Iris pigment epithelial cell (primary cell): Measurements from ENCODE around the gene RETREG1.
"Not testable (repeated sequence)": the region's sequence is repeated elsewhere in the genome, so short reads cannot be mapped to it uniquely, and the experiment has no call there.

ENCODE experiments used
- DNase-seq: peaks from one replicate; pipeline ENCODE4 v3.0.0-alpha.2; 2011; ENCODE audit warnings: low read depth

The RETREG1 gene, protein sequence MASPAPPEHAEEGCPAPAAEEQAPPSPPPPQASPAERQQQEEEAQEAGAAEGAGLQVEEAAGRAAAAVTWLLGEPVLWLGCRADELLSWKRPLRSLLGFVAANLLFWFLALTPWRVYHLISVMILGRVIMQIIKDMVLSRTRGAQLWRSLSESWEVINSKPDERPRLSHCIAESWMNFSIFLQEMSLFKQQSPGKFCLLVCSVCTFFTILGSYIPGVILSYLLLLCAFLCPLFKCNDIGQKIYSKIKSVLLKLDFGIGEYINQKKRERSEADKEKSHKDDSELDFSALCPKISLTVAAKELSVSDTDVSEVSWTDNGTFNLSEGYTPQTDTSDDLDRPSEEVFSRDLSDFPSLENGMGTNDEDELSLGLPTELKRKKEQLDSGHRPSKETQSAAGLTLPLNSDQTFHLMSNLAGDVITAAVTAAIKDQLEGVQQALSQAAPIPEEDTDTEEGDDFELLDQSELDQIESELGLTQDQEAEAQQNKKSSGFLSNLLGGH

GRCh38 chr5:16616536-16617273, at the start of gene RETREG1:
Gene RETREG1 (minus strand): TSS chr5:16616997. CDS start chr5:16616971, 26 bp downstream.
- DNase-seq, result peak; percentile 18

- no peak for DNase-seq
Observed at GRCh38 chr5:16666130-16666882, 49.5 kb upstream of the RETREG1 start.

- DNase-seq, result no peak
Observed at GRCh38 chr5:16665601-16666000, 48.8 kb upstream of the RETREG1 start.

- DNase-seq, result no peak
Observed at GRCh38 chr5:16664368-16664767, 47.6 kb upstream of the RETREG1 start.

DNA sequence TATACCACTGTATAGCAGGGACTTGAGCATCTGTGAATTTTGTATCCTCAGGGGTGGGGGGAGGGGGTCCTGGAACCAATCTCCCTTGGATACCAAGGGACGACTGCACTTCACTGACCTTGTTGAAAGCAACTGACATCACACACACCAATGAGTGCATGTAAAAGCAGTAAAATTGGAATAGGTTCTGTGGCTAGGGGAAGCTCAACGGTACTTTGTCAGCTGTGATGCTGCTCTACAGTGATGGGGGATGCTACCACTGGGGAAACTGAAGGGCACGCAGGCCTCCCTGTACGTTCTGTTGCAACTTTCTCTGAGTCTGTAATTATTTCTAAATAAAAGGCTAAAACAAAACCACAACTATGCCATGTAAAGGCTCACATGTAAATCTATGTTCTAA, 47.0 kb upstream of the RETREG1 start:
- no peak for DNase-seq

GRCh38 chr5:16661713-16662112, 44.9 kb upstream of the RETREG1 start:
- DNase-seq, result no peak

GRCh38 chr5:16660982-16661381, 44.2 kb upstream of the RETREG1 start:
- DNase-seq, result no peak

DNA sequence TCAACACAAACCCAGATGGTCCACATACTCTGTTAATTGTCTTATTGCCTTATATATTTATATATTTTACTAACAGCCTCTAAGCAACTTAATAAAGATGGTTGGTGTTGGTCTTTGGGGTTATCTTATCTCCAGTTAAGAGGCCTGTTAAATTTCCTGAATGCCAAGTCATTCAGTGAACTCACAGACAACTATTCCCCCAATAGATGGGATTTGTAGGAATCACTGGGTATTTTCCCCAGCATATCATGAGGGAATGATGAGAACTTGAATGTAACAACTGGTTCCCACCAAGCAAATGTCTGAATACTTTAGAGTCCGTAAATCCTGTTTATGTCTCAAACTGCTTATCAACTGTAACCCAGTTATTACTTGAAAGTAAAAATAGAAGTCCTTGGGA, 42.7 kb upstream of the RETREG1 start:
- DNase-seq, result no peak

DNA sequence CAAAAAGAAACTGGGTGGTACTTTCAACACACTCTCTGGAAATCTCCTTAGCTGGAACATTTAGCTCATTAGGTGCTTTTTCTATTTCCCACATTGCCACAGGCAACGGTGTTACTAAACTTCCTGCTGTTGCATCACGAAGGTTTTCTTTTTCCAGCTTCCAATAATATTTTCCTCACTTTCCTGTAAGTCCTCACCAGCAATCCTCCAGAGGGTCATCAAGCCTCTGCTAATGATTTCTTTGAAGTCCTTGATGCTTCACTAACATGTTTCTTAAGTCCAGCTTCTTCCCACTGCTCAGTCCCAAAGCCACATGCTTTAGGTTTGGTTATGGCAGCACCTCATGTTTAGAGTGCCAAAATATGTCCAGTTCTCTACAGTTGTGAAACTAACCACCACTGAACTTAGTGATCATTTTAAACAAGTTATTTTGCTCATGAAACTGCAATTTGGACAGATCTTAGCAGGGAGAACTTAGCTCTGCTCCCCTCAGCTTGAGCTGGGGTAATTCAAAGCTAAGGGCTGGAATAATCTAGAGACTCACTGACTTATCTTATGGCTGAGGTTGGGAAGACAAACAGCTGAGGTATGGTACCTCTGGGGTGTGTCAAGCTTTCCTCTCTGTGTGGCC, 39.9 kb upstream of the RETREG1 start:
- peak; percentile 47 for DNase-seq

GRCh38 chr5:16654647-16655334, 38.0 kb upstream of the RETREG1 start:
- no peak for DNase-seq

DNA sequence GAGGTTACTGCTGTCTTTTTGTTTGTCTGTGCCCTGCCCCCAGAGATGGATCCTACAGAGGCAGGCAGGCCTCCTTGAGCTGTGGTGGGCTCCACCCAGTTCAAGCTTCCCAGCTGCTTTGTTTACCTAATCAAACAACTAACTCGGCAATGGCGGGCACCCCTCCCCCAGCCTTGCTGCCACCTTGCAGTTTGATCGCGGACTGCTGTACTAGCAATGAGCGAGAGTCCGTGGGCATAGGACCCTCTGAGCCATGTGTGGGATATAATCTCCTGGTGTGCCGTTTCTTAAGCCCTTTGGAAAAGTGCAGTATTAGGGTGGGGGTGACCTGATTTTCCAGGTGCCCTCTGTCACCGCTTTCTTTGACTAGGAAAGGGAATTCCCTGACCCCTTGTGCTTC, 31.9 kb upstream of the RETREG1 start:
- DNase-seq, result not testable (repeated sequence)

DNA sequence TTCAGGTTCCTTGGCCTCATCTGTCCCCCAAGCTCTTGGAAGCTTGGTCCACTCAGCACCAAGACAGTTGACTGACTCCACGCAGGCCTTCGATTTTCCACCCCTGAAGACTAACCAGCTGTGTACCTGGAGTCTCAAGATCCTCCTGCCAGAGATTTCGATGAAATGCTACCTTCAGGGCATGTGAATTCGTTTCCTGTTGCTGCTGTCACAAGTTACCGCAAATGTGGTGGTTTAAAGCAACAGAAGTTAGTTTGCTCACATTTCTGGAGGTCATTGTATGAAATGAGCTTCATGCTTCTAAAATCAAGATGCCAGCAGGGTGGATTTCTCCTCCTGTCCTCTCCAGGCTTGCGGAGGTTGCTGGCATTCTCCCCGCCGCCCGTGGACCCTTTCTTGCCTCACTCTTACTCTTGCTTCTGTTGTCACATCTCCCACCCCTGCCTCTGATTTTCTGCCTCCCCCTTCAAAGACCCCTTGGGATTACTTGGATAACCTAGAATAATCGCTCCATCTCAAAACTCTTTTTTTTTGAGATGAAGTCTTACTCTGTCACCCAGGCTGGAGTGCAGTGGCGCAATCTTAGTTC, 27.6 kb upstream of the RETREG1 start:
- DNase-seq, result no peak

- DNase-seq, result no peak
Observed at GRCh38 chr5:16642867-16643266, 26.1 kb upstream of the RETREG1 start.

DNA sequence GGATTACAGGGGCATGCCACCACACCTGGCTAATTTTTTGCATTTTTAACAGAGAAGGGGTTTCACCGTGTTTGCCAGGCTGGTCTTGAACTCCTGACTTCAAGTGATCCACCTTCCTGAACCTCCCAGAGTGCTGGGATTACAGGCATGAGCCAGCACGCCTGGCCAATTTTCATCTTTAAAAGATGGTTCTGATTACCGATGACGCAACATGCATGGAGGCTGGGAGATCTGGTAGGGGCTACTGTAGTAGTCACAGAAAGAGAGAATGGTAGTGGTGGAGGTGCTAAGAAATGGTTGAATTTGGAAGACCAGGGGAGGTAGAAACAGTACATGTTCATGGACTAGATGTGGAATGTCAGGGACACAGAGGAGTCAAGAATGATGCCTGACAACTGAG, 22.4 kb upstream of the RETREG1 start:
- DNase-seq, result no peak

DNA sequence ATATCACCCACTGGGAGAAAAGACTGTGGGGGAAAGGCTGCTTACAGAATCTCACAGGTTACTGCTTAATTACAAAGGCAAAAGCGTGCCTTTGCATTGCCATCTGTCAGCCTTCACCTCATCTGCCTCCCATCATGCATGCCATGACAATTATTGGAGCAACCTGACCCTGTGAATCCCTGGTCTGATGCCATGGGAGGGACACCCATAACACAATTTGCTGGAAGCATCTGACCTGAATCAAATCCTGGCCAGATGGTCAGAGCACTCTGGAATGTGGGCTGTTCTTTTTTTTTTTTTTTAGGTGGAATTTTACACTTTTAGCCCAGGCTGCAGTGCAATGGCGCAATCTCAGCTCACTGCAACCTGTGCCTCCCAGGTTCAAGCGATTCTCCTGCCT, 11.6 kb upstream of the RETREG1 start:
- DNase-seq, result no peak

GRCh38 chr5:16626696-16627264, 10.0 kb upstream of the RETREG1 start:
- peak; percentile 47 for DNase-seq

DNA sequence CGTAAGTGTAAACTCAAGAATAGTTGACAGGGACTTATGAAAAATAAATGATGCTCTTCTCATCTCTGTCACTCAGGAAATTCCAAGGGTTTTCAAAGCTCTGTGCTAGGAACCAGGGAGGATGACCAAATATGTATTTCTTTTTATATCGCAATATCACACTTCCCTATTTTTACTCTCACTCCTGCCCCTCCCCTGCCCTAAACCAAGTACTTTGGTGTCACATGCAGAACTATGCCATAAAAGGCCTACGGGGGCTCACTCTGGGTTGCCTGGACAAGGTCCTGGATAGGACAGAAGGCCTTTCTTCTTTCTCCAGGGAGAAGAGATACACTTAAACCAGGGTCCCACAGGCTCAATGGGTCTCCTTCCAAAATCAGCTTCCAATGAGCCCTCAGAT, 8.3 kb upstream of the RETREG1 start:
- DNase-seq, result no peak

DNA sequence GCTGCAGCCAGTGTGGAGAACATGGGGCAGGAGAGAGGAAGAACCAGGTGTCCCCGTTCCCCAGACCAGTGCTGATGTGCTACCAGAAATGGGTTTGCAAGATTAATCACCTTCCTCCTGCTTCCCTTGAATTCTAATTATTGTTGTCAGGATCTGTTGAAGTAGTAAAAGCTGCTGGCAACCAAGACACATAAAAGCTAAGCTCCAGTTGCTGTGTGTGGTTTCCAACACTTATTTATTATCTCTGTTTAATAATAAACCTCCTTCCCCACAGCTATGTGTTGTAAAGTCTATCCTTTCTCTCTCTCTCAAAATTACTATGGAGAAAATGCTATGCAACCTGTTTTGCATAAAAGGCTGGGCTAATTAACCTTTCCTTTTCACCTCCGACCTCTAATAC, 2.3 kb upstream of the RETREG1 start:
- DNase-seq, result no peak

GRCh38 chr5:16618138-16618897, 1.5 kb upstream of the RETREG1 start:
- DNase-seq, result no peak
